Calu3 (cell line): ENCODE results near the gene FRMD1. TPM values are rescaled to one million over a fixed set of nuclear protein-coding genes. Genes with fewer than 3 reads are reported as not detected.

Experiments
- BruUV-seq: library from RNA; stranded (reverse); fragments of 400-500 nt; replicated peaks from 2 replicates; lab custom pipeline; 2021; lab: Mats Ljungman, UMichigan
- CTCF ChIA-PET: fragments of 300-600 bp; sonication (Branson Sonifier 250); formaldehyde crosslinking; loops from one replicate; lab custom pipeline; 2022; ENCODE audit warnings: antibody characterized with exemption; lab: Charles Lee
- DNase-seq: peaks from one replicate; pipeline ENCODE4 v3.0.0; 2022
- H3K27ac Mint-ChIP-seq: one replicate; pipeline ENCODE4 v1.8.0; 2022; ENCODE audit warnings: mixed read lengths; ENCODE audit not compliant: unreplicated experiment
- H3K27me3 Mint-ChIP-seq: one replicate; pipeline ENCODE4 v1.8.0; 2022; ENCODE audit warnings: mixed read lengths; ENCODE audit not compliant: unreplicated experiment
- H3K36me3 Mint-ChIP-seq: one replicate; pipeline ENCODE4 v1.8.0; 2022; ENCODE audit warnings: mild to moderate bottlenecking, moderate library complexity, mixed read lengths; ENCODE audit not compliant: insufficient read depth, unreplicated experiment
- H3K4me1 Mint-ChIP-seq: one replicate; pipeline ENCODE4 v1.8.0; 2022; ENCODE audit warnings: mild to moderate bottlenecking, low read depth, mixed read lengths; ENCODE audit not compliant: unreplicated experiment
- H3K4me3 Mint-ChIP-seq: one replicate; pipeline ENCODE4 v1.8.0; 2022; ENCODE audit warnings: mild to moderate bottlenecking, low read depth, moderate library complexity, mixed read lengths; ENCODE audit not compliant: unreplicated experiment
- H3K9me3 Mint-ChIP-seq: one replicate; pipeline ENCODE4 v1.8.0; 2022; ENCODE audit warnings: low read depth, mixed read lengths; ENCODE audit not compliant: unreplicated experiment
- intact Hi-C: fragments of 100-400 bp; cut with micrococcal nuclease; formaldehyde crosslinking; loops from one replicate; pipeline ENCODE4 v1.10.0; 2022; ENCODE audit not compliant: unreplicated experiment
- total RNA-seq: library from RNA; stranded (reverse); gene quantifications from 2 replicates; pipeline ENCODE4 v1.2.3, GENCODE V29; 2022
- TF ChIP-seq, protein P1 (sequence below): fragments of 200-600 bp; IDR thresholded peaks from one replicate; pipeline ENCODE4 v1.8.0; 2022; ENCODE audit warnings: antibody characterized with exemption; ENCODE audit not compliant: unreplicated experiment

Gene FRMD1
- total RNA-seq, 1 experiment from 2014 or later, result not detected

GRCh38 chr6:168046696-168047095 lies 32.3 kb downstream of the FRMD1 start:
- Mint-ChIP-seq H3K4me3 (no peak overlapping the region), H3K9me3 (no peaks in the 10 kb centered on the region), H3K27me3 (peaks cover 29% of the 10 kb centered on the region), H3K27ac (no peak overlapping the region), H3K4me1 (no peaks in the 10 kb centered on the region), H3K36me3 (no peaks in the 10 kb centered on the region)
- CTCF ChIA-PET, result no interaction called here
- intact Hi-C loops, result no loop called here
- BruUV-seq, result no TSS peak
- TF ChIP-seq, protein P1, sequence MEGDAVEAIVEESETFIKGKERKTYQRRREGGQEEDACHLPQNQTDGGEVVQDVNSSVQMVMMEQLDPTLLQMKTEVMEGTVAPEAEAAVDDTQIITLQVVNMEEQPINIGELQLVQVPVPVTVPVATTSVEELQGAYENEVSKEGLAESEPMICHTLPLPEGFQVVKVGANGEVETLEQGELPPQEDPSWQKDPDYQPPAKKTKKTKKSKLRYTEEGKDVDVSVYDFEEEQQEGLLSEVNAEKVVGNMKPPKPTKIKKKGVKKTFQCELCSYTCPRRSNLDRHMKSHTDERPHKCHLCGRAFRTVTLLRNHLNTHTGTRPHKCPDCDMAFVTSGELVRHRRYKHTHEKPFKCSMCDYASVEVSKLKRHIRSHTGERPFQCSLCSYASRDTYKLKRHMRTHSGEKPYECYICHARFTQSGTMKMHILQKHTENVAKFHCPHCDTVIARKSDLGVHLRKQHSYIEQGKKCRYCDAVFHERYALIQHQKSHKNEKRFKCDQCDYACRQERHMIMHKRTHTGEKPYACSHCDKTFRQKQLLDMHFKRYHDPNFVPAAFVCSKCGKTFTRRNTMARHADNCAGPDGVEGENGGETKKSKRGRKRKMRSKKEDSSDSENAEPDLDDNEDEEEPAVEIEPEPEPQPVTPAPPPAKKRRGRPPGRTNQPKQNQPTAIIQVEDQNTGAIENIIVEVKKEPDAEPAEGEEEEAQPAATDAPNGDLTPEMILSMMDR, result no peak
- no peak for DNase-seq

DNA sequence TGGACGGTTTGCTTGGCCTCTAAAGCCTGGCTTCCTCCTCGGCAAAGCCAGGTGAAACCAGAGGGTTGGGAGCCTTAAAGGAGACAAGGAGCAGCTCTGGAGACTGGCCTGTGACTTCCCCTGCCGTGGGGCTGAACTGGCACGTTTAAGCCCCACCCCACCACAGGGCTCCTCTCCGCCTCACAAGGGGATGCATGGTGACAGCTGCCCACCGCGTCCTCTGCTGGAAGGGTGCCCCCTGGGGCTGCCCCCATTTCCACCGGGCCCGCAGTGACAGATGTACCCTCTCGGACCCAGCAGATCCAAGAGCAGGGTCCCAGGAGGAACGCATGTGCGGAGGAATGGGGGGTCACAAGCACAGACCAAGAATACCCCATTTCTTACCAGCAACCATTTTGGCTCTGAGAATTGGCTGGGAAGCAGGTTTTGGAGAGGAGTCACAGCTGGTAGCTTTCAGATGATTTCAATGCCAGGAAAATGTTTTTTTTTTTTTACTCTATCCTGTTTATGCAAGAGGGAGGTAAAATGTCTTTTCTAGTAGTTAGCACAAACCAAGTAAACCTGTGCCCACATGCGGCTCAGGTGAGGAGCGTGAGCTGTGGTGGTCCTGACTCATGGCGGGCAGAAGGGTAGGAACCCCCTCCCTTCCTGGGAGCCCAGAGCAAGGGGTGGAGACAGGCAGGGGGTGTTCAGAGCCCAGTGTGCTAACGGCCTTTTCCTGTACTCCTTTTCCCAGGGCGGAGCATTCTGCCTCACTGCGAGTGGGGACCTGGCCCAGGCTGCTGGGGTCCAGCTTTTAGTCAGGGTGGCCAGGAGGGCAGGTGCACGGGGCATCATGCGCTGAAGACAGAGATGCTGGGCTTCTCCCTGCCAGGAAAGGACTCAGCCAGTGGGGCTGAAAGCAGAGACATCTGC lies 33.0 kb downstream of the FRMD1 start:
- H3K4me3 Mint-ChIP-seq, result no peak overlapping the region
- H3K4me1 Mint-ChIP-seq, result no peaks in the 10 kb centered on the region
- H3K27ac Mint-ChIP-seq, result no peak overlapping the region
- H3K27me3 Mint-ChIP-seq, result peaks cover 29% of the 10 kb centered on the region
- no TSS peak for BruUV-seq
- no peaks in the 10 kb centered on the region for H3K36me3 Mint-ChIP-seq
- TF ChIP-seq, protein P1, result no peak
- H3K9me3 Mint-ChIP-seq, result peaks cover 3% of the 10 kb centered on the region
- intact Hi-C loops, result no loop called here
- DNase-seq, result no peak
- CTCF ChIA-PET, result no interaction called here

GRCh38 chr6:168045141-168045691 lies 33.8 kb downstream of the FRMD1 start:
- no peak overlapping the region for H3K4me3 Mint-ChIP-seq
- intact Hi-C loops, result no loop called here
- no peak for DNase-seq
- H3K27ac Mint-ChIP-seq, result no peak overlapping the region
- CTCF ChIA-PET, result no interaction called here
- H3K36me3 Mint-ChIP-seq, result no peaks in the 10 kb centered on the region
- H3K27me3 Mint-ChIP-seq, result peaks cover 28% of the 10 kb centered on the region
- peaks cover 7% of the 10 kb centered on the region for H3K9me3 Mint-ChIP-seq
- H3K4me1 Mint-ChIP-seq, result no peaks in the 10 kb centered on the region
- TF ChIP-seq, protein P1, result no peak
- BruUV-seq, result no TSS peak

DNA sequence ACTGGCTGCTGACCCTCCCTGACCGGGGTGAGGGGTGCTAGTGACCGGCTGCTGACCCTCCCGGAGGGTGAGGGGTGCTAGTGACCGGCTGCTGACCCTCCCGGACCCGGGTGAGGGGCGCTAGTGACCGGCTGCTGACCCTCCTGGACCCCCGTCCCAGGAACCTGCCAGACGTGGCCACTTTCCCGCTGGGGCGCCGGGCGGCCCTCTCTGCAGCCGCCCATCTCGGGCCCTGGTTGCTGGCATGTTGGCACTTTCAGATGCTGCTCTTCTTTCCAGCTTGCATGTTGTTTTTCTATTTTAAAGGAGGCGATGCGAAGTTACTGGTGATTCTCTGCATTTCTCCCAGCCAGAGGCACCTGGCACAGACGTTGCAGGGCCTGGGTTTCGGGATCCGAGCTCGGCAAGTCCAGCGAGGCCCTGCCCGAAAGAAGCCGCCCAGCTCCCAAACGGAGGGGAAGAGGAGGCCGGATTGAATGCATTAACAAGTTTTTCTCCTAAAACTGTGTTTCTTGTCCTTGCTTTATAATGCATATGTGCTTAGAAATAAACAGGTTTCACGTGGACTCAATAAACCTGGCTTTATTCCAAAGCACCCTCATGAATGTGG lies 34.4 kb downstream of the FRMD1 start:
- intact Hi-C loops, result no loop called here
- Mint-ChIP-seq H3K27ac (no peak overlapping the region), H3K36me3 (no peaks in the 10 kb centered on the region), H3K9me3 (peaks cover 7% of the 10 kb centered on the region), H3K27me3 (peaks cover 22% of the 10 kb centered on the region), H3K4me1 (no peaks in the 10 kb centered on the region), H3K4me3 (no peak overlapping the region)
- TF ChIP-seq, protein P1, result no peak
- CTCF ChIA-PET, result no interaction called here
- no TSS peak for BruUV-seq
- DNase-seq, result no peak
